Spleen (tissue), 11 donors: ENCODE data around the gene CNPPD1. TPM values are rescaled to one million over a fixed set of nuclear protein-coding genes. Genes with fewer than 3 reads are reported as not detected.

Experiments
- DNase-seq: peaks from one replicate; pipeline ENCODE4 v3.0.0-alpha.2; 2020
- H3K27ac ChIP-seq, 8 donors: fragments of 200-600 bp; sonication (generic) in 7 of 8; 1 replicate in 4 of 8; 2 replicates in 4 of 8; pipeline versions ENCODE4 v1.5.0 to v1.8.0; 2016 to 2021; ENCODE audit warnings: inconsistent platforms in 4 of 8, mild to moderate bottlenecking in 4 of 8, moderate library complexity in 1 of 8
- H3K27me3 ChIP-seq, 7 donors: fragments of 200-600 bp; sonication (generic) in 6 of 7; replicated peaks in 1 of 7; 1 replicate in 4 of 7; 2 replicates in 3 of 7; pipeline versions ENCODE4 v1.5.0 to v1.8.0; 2016 to 2021; ENCODE audit warnings: inconsistent platforms in 3 of 7, mild to moderate bottlenecking in 1 of 7
- H3K36me3 ChIP-seq, 6 donors: fragments of 200-600 bp; sonication (generic) in 5 of 6; 1 replicate in 4 of 6; 2 replicates in 2 of 6; pipeline versions ENCODE4 v1.5.0 to v1.8.0; 2016 to 2021; ENCODE audit warnings: inconsistent platforms in 2 of 6
- H3K4me1 ChIP-seq, 6 donors: fragments of 200-600 bp; sonication (generic) in 5 of 6; 1 replicate in 3 of 6; 2 replicates in 3 of 6; pipeline versions ENCODE4 v1.5.0 to v1.8.0; 2016 to 2021; ENCODE audit warnings: inconsistent platforms in 3 of 6
- H3K4me3 ChIP-seq, 8 donors: fragments of 200-600 bp; sonication (generic) in 7 of 8; 1 replicate in 4 of 8; 2 replicates in 4 of 8; pipeline versions ENCODE4 v1.5.0 to v1.8.0; 2016 to 2021; ENCODE audit warnings: inconsistent platforms in 4 of 8, mild to moderate bottlenecking in 4 of 8, moderate library complexity in 2 of 8
- H3K9me3 ChIP-seq, 8 donors: fragments of 200-600 bp; sonication (generic) in 7 of 8; 1 replicate in 4 of 8; 2 replicates in 4 of 8; pipeline versions ENCODE4 v1.5.0 to v1.8.0; 2016 to 2021; ENCODE audit warnings: inconsistent platforms in 4 of 8
- CTCF ChIP-seq, 11 experiments: fragments of 200-600 bp in 7 of 11; fragments of 450-650 bp in 4 of 11; sonication (generic) in 4 of 11; IDR thresholded peaks in 8 of 11; conservative IDR thresholded peaks in 3 of 11; 1 replicate in 7 of 11; 2 replicates in 4 of 11; pipeline versions ENCODE4 v1.4.0 to v1.8.0; 2016 to 2021; ENCODE audit warnings: antibody characterized with exemption in 11 of 11, inconsistent platforms in 4 of 11, mild to moderate bottlenecking in 1 of 11
- POLR2A ChIP-seq, 3 donors: fragments of 450-650 bp; IDR thresholded peaks; one replicate each; pipeline ENCODE4 v1.5.1; 2017; ENCODE audit warnings: antibody characterized with exemption in 3 of 3, mild to moderate bottlenecking in 1 of 3
- POLR2AphosphoS5 ChIP-seq, 3 donors: sonication (generic); formaldehyde crosslinking; IDR thresholded peaks; one replicate each; pipeline ENCODE4 v1.5.1; 2017; ENCODE audit warnings: antibody characterized with exemption in 3 of 3
- WGBS, 5 donors: extraction: QIAGEN DNeasy Blood & Tissue Kit in 3 of 5; methylation state at CpG; one replicate each; pipeline versions ENCODE4 v1.1.5 to v1.1.7; 2013 to 2018; 5-methylcytosine and 5-hydroxymethylcytosine counted together
- intact Hi-C: fragments of 100-400 bp; cut with DNase I; formaldehyde crosslinking; loops from one replicate; pipeline ENCODE4 v1.15.0; 2023; ENCODE audit warnings: low total_unique reads
- polyA plus RNA-seq, 3 donors: library from polyadenylated mRNA; stranded (reverse); fragments of 200-250 nt; gene quantifications; one replicate each; pipeline ENCODE4 v1.2.1, GENCODE V29; 2013
- total RNA-seq, 7 donors: library from RNA; depleted of rRNA in 3 of 7; stranded (reverse); fragments of >200 nt in 3 of 7; fragmentation: NEBNext Ultra II Directional in 4 of 7; extraction: Animal tissue kit (Norgen Biotek cat#: 25700) in 4 of 7; gene quantifications; one replicate each; pipeline versions ENCODE4 v1.1.0 to v1.2.1, GENCODE V29; 2016 to 2021
- donor health status: healthy with polysubstance abuse.
- donor health status: DM: no; HTN: no; CAD: no; lungs with moderate emphysema.
- donor health status: DM: no; HTN: no; CAD: no.
- donor health status: Bipolar disorder and iron deficiency.
- donor health status: healthy.
- donor health status: DM: no; HTN: no; CAD: no.
- donor health status: DM: yes; HTN: yes; CAD: no.

CNPPD1 gene
- total and polyA plus RNA-seq, 10 donors: 51.3 to 80.8 (median 65.2) TPM

GRCh38 chr2:219127037-219127635 is 49.6 kb downstream of the CNPPD1 start:
- Histone ChIP-seq H3K27me3 (no peaks in the 10 kb centered on the region), H3K4me3 (no peak overlapping the region), H3K36me3 (peaks cover 0 to 22% (median 0%) of the 10 kb centered on the region in 6 donors), H3K4me1 (peaks cover 0 to 12% (median 0%) of the 10 kb centered on the region in 6 donors), H3K27ac (no peak overlapping the region), H3K9me3 (no peaks in the 10 kb centered on the region)
- no peak for DNase-seq
- WGBS, 5 donors: 73 to 87% (median 79%) methylated on average over 2 of the region's 2 CpGs
- intact Hi-C loops: no loop called here
- TF ChIP-seq POLR2A (IDR thresholded peaks at IDR 0.05) (no peak), POLR2AphosphoS5 (IDR thresholded peaks at IDR 0.05) (no peak), CTCF (IDR thresholded peaks at IDR 0.05 in 8 of 11, conservative IDR thresholded peaks at IDR 0.05 in 3 of 11) (no peak)

DNA sequence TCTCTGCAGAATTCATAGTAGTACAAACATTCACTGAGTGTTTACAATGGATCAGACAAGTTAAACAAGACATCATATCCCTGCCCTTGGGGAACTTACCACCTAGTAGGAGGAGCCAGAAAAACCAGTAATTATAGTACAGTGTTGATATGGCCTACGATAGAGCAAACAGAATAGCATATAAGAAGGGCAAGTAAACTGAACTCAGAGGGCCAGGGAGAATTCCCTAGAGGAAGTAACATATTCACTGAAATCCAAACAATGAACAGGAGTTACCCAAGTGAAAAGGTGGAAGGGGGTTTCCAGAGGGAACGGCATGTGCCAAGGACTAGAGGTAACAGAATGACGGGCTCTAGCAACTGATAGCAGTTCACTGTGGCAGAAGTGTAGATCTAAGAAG is 50.2 kb downstream of the CNPPD1 start:
- Histone ChIP-seq H3K4me3 (no peak overlapping the region), H3K27me3 (no peaks in the 10 kb centered on the region), H3K9me3 (no peaks in the 10 kb centered on the region), H3K36me3 (peaks cover 0 to 22% (median 0%) of the 10 kb centered on the region in 6 donors), H3K27ac (no peak overlapping the region), H3K4me1 (peaks cover 0 to 12% (median 0%) of the 10 kb centered on the region in 6 donors)
- DNase-seq: no peak
- intact Hi-C loops: no loop called here
- TF ChIP-seq POLR2A (IDR thresholded peaks at IDR 0.05): no peak
- no peak for TF ChIP-seq CTCF (IDR thresholded peaks at IDR 0.05 in 8 of 11, conservative IDR thresholded peaks at IDR 0.05 in 3 of 11)
- no peak for TF ChIP-seq POLR2AphosphoS5 (IDR thresholded peaks at IDR 0.05)
- WGBS, 5 donors: 88 to 95% (median 89%) methylated on average over 3 of the region's 3 CpGs

DNA sequence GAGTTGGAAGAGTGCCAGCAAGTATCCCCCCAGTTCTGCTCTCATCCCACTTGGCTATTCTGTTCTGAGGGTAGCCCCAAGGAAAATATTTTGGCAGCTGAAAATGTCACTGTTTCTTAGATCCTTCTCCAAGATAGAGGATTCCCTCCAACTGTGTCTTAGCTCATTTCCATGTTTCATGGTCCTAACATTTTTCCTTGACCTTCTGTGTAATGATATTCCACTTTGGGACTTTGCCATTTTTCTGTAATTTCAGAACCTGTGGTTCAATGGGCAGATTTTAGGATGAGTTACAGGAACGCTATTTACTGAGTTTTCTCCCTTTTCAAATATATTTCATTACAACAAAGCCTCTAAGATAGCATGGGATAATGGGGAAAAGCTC is 50.8 kb downstream of the CNPPD1 start:
- Histone ChIP-seq H3K36me3 (peaks cover 0 to 22% (median 0%) of the 10 kb centered on the region in 6 donors), H3K4me1 (peaks cover 0 to 12% (median 0%) of the 10 kb centered on the region in 6 donors), H3K9me3 (no peaks in the 10 kb centered on the region), H3K27ac (no peak overlapping the region), H3K27me3 (no peaks in the 10 kb centered on the region), H3K4me3 (no peak overlapping the region)
- DNase-seq: no peak
- 91 to 100% (median 93%) methylated on average over 1 of the region's 1 CpG for WGBS, 5 donors
- intact Hi-C loops: no loop called here
- no peak for TF ChIP-seq POLR2A (IDR thresholded peaks at IDR 0.05)
- TF ChIP-seq POLR2AphosphoS5 (IDR thresholded peaks at IDR 0.05): no peak
- no peak for TF ChIP-seq CTCF (IDR thresholded peaks at IDR 0.05 in 8 of 11, conservative IDR thresholded peaks at IDR 0.05 in 3 of 11)

GRCh38 chr2:219125225-219125885 is 51.4 kb downstream of the CNPPD1 start:
- Histone ChIP-seq H3K27ac (no peak overlapping the region), H3K9me3 (no peaks in the 10 kb centered on the region), H3K36me3 (peaks cover 0 to 19% (median 0%) of the 10 kb centered on the region in 6 donors), H3K4me3 (no peak overlapping the region), H3K27me3 (no peaks in the 10 kb centered on the region), H3K4me1 (peaks cover 0 to 12% (median 0%) of the 10 kb centered on the region in 6 donors)
- 69 to 85% (median 77%) methylated on average over 10 of the region's 10 CpGs for WGBS, 5 donors
- DNase-seq: no peak
- intact Hi-C loops: no loop called here
- no peak for TF ChIP-seq POLR2AphosphoS5 (IDR thresholded peaks at IDR 0.05)
- TF ChIP-seq POLR2A (IDR thresholded peaks at IDR 0.05): no peak
